ENCODE results near the gene PLA2G4E.

GRCh38 chr15:41988896-41989572, 31.8 kb downstream of the PLA2G4E start:
- TF ChIP-seq CTCF (IDR thresholded peaks at IDR 0.05) (no peak), POLR2A (IDR thresholded peaks at IDR 0.05) (no peak)

Measured in heart left ventricle (tissue), 13 donors.